Stomach (tissue), 9 donors: Measurements from ENCODE around the gene WDR73. TPM values are rescaled to one million over a fixed set of nuclear protein-coding genes. Genes with fewer than 3 reads are reported as not detected.

ENCODE experiments used
- DNase-seq, 2 donors: peaks; one replicate each; pipeline versions ENCODE4 v3.0.0 to v3.0.0-alpha.2; 2013 to 2019
- H3K27ac ChIP-seq, 5 donors: fragments of 200-600 bp in 4 of 5; sonication (generic) in 4 of 5; one replicate each; pipeline ENCODE4 v1.5.1; 2013 to 2019; ENCODE audit warnings: mild to moderate bottlenecking in 1 of 5, moderate library complexity in 1 of 5
- H3K27me3 ChIP-seq, 3 donors: fragments of 200-600 bp; sonication (generic); one replicate each; pipeline ENCODE4 v1.5.1; 2017 to 2019; ENCODE audit warnings: mixed run types in 1 of 3
- H3K36me3 ChIP-seq, 4 donors: fragments of 200-600 bp; sonication (generic); 1 replicate in 3 of 4; 2 replicates in 1 of 4; pipeline ENCODE4 v1.5.1; 2016 to 2019
- H3K4me1 ChIP-seq, 4 donors: fragments of 200-600 bp; sonication (generic); one replicate each; pipeline ENCODE4 v1.5.1; 2016 to 2019
- H3K4me3 ChIP-seq, 4 donors: fragments of 200-600 bp; sonication (generic) in 3 of 4; one replicate each; pipeline ENCODE4 v1.5.1; 2016 to 2019; ENCODE audit warnings: mild to moderate bottlenecking in 1 of 4
- H3K9me3 ChIP-seq, 4 donors: fragments of 200-600 bp; sonication (generic); one replicate each; pipeline ENCODE4 v1.5.1; 2016 to 2019
- CTCF ChIP-seq, 7 experiments: fragments of 450-650 bp in 4 of 7; fragments of 200-600 bp in 3 of 7; sonication (generic) in 3 of 7; IDR thresholded peaks; one replicate each; pipeline ENCODE4 v1.5.1; 2016 to 2019; ENCODE audit warnings: antibody characterized with exemption in 7 of 7, control low read depth in 2 of 7, mild to moderate bottlenecking in 1 of 7
- EP300 ChIP-seq: sonication (generic); formaldehyde crosslinking; IDR thresholded peaks from one replicate; pipeline ENCODE4 v1.6.1; 2017; ENCODE audit warnings: antibody characterized with exemption
- POLR2A ChIP-seq, 4 donors: fragments of 450-650 bp; IDR thresholded peaks; one replicate each; pipeline ENCODE4 v1.6.1; 2016; ENCODE audit warnings: antibody characterized with exemption in 4 of 4, control low read depth in 2 of 4, mild to moderate bottlenecking in 1 of 4, moderate library complexity in 1 of 4
- POLR2AphosphoS5 ChIP-seq, 3 donors: sonication (generic); formaldehyde crosslinking; IDR thresholded peaks; one replicate each; pipeline ENCODE4 v1.6.1; 2016; ENCODE audit warnings: antibody characterized with exemption in 3 of 3
- WGBS, 5 donors: extraction: QIAGEN DNeasy Blood & Tissue Kit in 3 of 5; methylation state at CpG; one replicate each; pipeline versions ENCODE4 v1.1.5 to v1.1.7; 2013 to 2018; 5-methylcytosine and 5-hydroxymethylcytosine counted together
- intact Hi-C: fragments of 100-400 bp; cut with DNase I; formaldehyde crosslinking; loops from one replicate; pipeline ENCODE4 v1.15.1; 2023; ENCODE audit warnings: low total_unique reads
- polyA plus RNA-seq, 3 donors: library from polyadenylated mRNA; stranded (reverse); fragments of 200-250 nt; gene quantifications; one replicate each; pipeline ENCODE4 v1.2.3, GENCODE V29; 2013
- total RNA-seq, 5 donors: library from RNA; depleted of rRNA; stranded (reverse); fragments of >200 nt; gene quantifications; one replicate each; pipeline versions ENCODE4 v1.1.0 to v1.2.3, GENCODE V29; 2014 to 2016
- donor health status: healthy with polysubstance abuse.
- donor health status: Bipolar disorder and iron deficiency.
- donor health status: healthy.

WDR73 gene
- total and polyA plus RNA-seq, 8 donors = 9.1 to 70.1 (median 21.2) TPM

- DNase-seq = no peak
- peaks cover 0 to 8% (median 0%) of the 10 kb centered on the region in 4 donors for H3K4me1 ChIP-seq
- intact Hi-C loops = no loop called here
- no peak overlapping the region for H3K27ac ChIP-seq
- H3K9me3 ChIP-seq = no peaks in the 10 kb centered on the region
- TF ChIP-seq CTCF (IDR thresholded peaks at IDR 0.05) (no peak), POLR2AphosphoS5 (IDR thresholded peaks at IDR 0.05) (no peak), EP300 (no peak), POLR2A (IDR thresholded peaks at IDR 0.05) (no peak)
- H3K36me3 ChIP-seq = peaks cover 7 to 84% (median 76%) of the 10 kb centered on the region in 4 donors
- no peak overlapping the region for H3K4me3 ChIP-seq
- no peaks in the 10 kb centered on the region for H3K27me3 ChIP-seq
Observed at GRCh38 chr15:84671211-84671610, 17.1 kb upstream of the WDR73 start.

GRCh38 chr15:84669726-84670125 is 15.6 kb upstream of the WDR73 start:
- H3K4me1 ChIP-seq = peaks cover 0 to 8% (median 0%) of the 10 kb centered on the region in 4 donors
- no peak for DNase-seq
- WGBS, 5 donors = 83 to 88% (median 86%) methylated on average over 8 of the region's 8 CpGs
- H3K36me3 ChIP-seq = peaks cover 7 to 84% (median 82%) of the 10 kb centered on the region in 4 donors
- no peak overlapping the region for H3K27ac ChIP-seq
- no peak for TF ChIP-seq POLR2AphosphoS5 (IDR thresholded peaks at IDR 0.05)
- no peak for TF ChIP-seq CTCF (IDR thresholded peaks at IDR 0.05)
- no peak for TF ChIP-seq POLR2A (IDR thresholded peaks at IDR 0.05)
- TF ChIP-seq EP300 = no peak
- no peaks in the 10 kb centered on the region for H3K27me3 ChIP-seq
- no peaks in the 10 kb centered on the region for H3K9me3 ChIP-seq
- intact Hi-C loops = no loop called here
- no peak overlapping the region for H3K4me3 ChIP-seq

GRCh38 chr15:84668221-84668982 is 14.3 kb upstream of the WDR73 start:
- intact Hi-C loops = no loop called here
- Histone ChIP-seq H3K27me3 (no peaks in the 10 kb centered on the region), H3K36me3 (peaks cover 7 to 83% (median 72%) of the 10 kb centered on the region in 4 donors), H3K27ac (no peak overlapping the region), H3K4me3 (no peak overlapping the region), H3K4me1 (peaks cover 0 to 8% (median 0%) of the 10 kb centered on the region in 4 donors), H3K9me3 (no peaks in the 10 kb centered on the region)
- no peak for DNase-seq
- 79 to 95% (median 86%) methylated on average over 3 of the region's 3 CpGs for WGBS, 5 donors
- TF ChIP-seq CTCF (IDR thresholded peaks at IDR 0.05) (no peak), EP300 (no peak)

GRCh38 chr15:84666373-84666772 is 12.3 kb upstream of the WDR73 start:
- Histone ChIP-seq H3K27me3 (no peaks in the 10 kb centered on the region), H3K27ac (no peak overlapping the region), H3K4me1 (peaks cover 0 to 8% (median 0%) of the 10 kb centered on the region in 4 donors), H3K36me3 (peaks cover 7 to 74% (median 62%) of the 10 kb centered on the region in 4 donors), H3K4me3 (no peak overlapping the region), H3K9me3 (no peaks in the 10 kb centered on the region)
- intact Hi-C loops = no loop called here
- no peak for TF ChIP-seq POLR2A (IDR thresholded peaks at IDR 0.05)
- 65 to 84% (median 75%) methylated on average over 2 of the region's 2 CpGs for WGBS, 5 donors
- no peak for DNase-seq

- Histone ChIP-seq H3K4me3 (no peak overlapping the region), H3K27ac (no peak overlapping the region), H3K36me3 (peaks cover 0 to 23% (median 16%) of the 10 kb centered on the region in 4 donors), H3K9me3 (no peaks in the 10 kb centered on the region), H3K4me1 (peaks cover 5 to 25% (median 16%) of the 10 kb centered on the region in 4 donors), H3K27me3 (no peaks in the 10 kb centered on the region)
- no peak for TF ChIP-seq CTCF (IDR thresholded peaks at IDR 0.05)
- no peak for TF ChIP-seq POLR2AphosphoS5 (IDR thresholded peaks at IDR 0.05)
- no peak for TF ChIP-seq POLR2A (IDR thresholded peaks at IDR 0.05)
- TF ChIP-seq EP300 = no peak
- 93 to 98% (median 97%) methylated on average over 10 of the region's 10 CpGs for whole genome bisulfite sequencing, 5 donors
- intact Hi-C loops = no loop called here
- no peak for DNase-seq
Observed at GRCh38 chr15:84661001-84661400, 6.9 kb upstream of the WDR73 start.
